Measurements from ENCODE around the gene XXYLT1. TPM values are rescaled to one million over a fixed set of nuclear protein-coding genes. Genes with fewer than 3 reads are reported as not detected.

XXYLT1 gene
- total and polyA plus RNA-seq, 2 of the 4 experiments (the other 2 are of a cell fraction), result 14.7 to 18.1 TPM

DNA sequence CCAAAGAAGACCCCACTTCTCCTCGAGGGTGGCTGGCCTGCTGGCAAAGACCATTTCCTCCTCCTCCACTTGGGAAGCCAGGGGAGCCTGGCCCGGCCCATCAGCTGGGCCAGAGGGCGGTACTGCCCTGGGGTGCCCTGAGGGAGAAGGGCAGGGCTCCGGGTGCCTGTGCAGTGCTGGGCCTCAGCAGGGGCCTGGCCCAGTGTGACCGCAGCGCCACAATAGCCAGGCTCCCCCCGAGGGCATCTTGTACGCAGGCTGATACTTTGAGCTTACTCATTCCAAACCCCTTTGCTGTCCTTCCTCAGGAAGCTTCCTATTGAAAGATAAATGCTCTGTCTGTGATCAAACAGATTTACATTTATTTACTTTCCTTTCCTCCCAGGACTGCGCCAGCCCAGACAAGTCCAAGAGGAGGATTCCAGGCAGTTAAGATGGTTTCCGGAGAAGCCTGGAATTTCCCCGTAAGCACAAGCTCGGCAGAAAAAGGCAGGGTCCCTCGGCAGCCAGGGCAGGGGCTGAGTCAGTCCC, 240.1 kb downstream of the XXYLT1 start:
- Histone ChIP-seq H3K36me3 (ENCODE audit: control insufficient read depth, insufficient read depth, low read length) (no peaks in the 10 kb centered on the region), H2BK5ac (ENCODE audit: low read depth, low read length, poor library complexity, severe bottlenecking) (no peak overlapping the region), H3K4me1 (ENCODE audit: control insufficient read depth, insufficient read depth, low read length) (peaks cover 6% of the 10 kb centered on the region; the same call in 1 of the 2 replicates), H3K9me1 (ENCODE audit: insufficient read depth, low read length) (peaks cover 3% of the 10 kb centered on the region; the same call in 1 of the 2 replicates), H3K9ac (ENCODE audit: low read depth, low read length) (no peak overlapping the region), H3K4me3 (ENCODE audit: insufficient read depth, low read depth, low read length) (no peak overlapping the region), H3K4ac (ENCODE audit: low read depth, low read length) (peak overlapping the region; percentile 22; the same call in 1 of the 2 replicates), H3K23ac (ENCODE audit: low read depth, low read length) (no peak overlapping the region), H4K5ac (ENCODE audit: low read depth, low read length) (peak overlapping the region; percentile 66; the same call in 1 of the 2 replicates), H2BK120ac (ENCODE audit: low read depth, low read length) (no peak overlapping the region; the same call in 1 of the 2 replicates), H2BK20ac (ENCODE audit: low read depth, low read length) (no peak overlapping the region), H3K9me3 (ENCODE audit: control insufficient read depth, insufficient read depth, low read length) (no peaks in the 10 kb centered on the region; the same call in 1 of the 2 replicates), H3K79me1 (ENCODE audit: low read depth in 1 of 2, low read length in 2 of 2) (no peaks in the 10 kb centered on the region), H4K20me1 (ENCODE audit: insufficient read depth, low read length) (no peaks in the 10 kb centered on the region), H2BK15ac (ENCODE audit: low read depth, low read length) (no peak overlapping the region; the same call in 2 of the 3 replicates), H3K4me2 (ENCODE audit: low read depth, low read length) (0 out of 2 replicates have a peak overlapping the region, but pooled peaks have one; percentile 28), H2AK9ac (replicated peaks; ENCODE audit: low read depth, low read length, poor library complexity) (no peak overlapping the region), H3K56ac (ENCODE audit: extremely low read depth, insufficient read depth, low read length) (no peak overlapping the region), H2AFZ (replicated peaks; ENCODE audit: low read length, poor library complexity) (peak overlapping the region; percentile 76), H2AK5ac (ENCODE audit: low read depth, low read length) (peak overlapping the region; percentile 40), H4K91ac (ENCODE audit: insufficient read depth, low read depth, low read length) (no peak overlapping the region), H3K27ac (ENCODE audit: insufficient read depth, low read length) (no peak overlapping the region), H3K27me3 (ENCODE audit: control insufficient read depth, insufficient read depth, low read length) (peaks cover 20% of the 10 kb centered on the region), H3K14ac (replicated peaks; ENCODE audit: low read depth, low read length) (no peak overlapping the region), H3K18ac (ENCODE audit: low read depth, low read length) (no peak overlapping the region; the same call in 1 of the 2 replicates), H4K8ac (ENCODE audit: low read depth in 2 of 2, low read length in 2 of 2) (peak overlapping the region in 1 of 2 experiments; percentile 74; a peak in 1 of 4 replicates)
- ATAC-seq (ENCODE audit: low read depth) (peak; percentile 37), DNase-seq (peak; percentile 28)
- dilution Hi-C loops (cut with HindIII; ENCODE audit: low sequenced_read_pairs, unreplicated experiment) (no loop called here), intact Hi-C loops (cut with micrococcal nuclease) (no loop called here), in situ Hi-C loops (cut with MboI; ENCODE audit: low sequenced_read_pairs) (no loop called here)
- BruUV-seq (replicated peaks), result no TSS peak
- 69% methylated on average over 5 of the region's 13 CpGs; no CpG with 5 or more reads in 1 of the 2 experiments for WGBS, 2 experiments (ENCODE audit: extremely low coverage in 2 of 2, insufficient read length in 1 of 2)
- TF ChIP-seq, protein P1, sequence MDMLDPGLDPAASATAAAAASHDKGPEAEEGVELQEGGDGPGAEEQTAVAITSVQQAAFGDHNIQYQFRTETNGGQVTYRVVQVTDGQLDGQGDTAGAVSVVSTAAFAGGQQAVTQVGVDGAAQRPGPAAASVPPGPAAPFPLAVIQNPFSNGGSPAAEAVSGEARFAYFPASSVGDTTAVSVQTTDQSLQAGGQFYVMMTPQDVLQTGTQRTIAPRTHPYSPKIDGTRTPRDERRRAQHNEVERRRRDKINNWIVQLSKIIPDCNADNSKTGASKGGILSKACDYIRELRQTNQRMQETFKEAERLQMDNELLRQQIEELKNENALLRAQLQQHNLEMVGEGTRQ (IDR thresholded peaks at IDR 0.05; ENCODE audit: low read depth, low read length), result no peak
- TF ChIP-seq SMC3 (IDR thresholded peaks at IDR 0.05; ENCODE audit: low read depth, low read length), result no peak
- TF ChIP-seq CHD1 (IDR thresholded peaks at IDR 0.05; ENCODE audit: low read depth, low read length), result no peak
- TF ChIP-seq BHLHE40 (IDR thresholded peaks at IDR 0.05; ENCODE audit: low read depth, low read length), result no peak
- no peak for TF ChIP-seq RAD21 (IDR thresholded peaks at IDR 0.05; ENCODE audit: low read length)
- TF ChIP-seq POLR2A (IDR thresholded peaks at IDR 0.05; ENCODE audit: low read depth, low read length), result no peak
- TF ChIP-seq, protein P2, sequence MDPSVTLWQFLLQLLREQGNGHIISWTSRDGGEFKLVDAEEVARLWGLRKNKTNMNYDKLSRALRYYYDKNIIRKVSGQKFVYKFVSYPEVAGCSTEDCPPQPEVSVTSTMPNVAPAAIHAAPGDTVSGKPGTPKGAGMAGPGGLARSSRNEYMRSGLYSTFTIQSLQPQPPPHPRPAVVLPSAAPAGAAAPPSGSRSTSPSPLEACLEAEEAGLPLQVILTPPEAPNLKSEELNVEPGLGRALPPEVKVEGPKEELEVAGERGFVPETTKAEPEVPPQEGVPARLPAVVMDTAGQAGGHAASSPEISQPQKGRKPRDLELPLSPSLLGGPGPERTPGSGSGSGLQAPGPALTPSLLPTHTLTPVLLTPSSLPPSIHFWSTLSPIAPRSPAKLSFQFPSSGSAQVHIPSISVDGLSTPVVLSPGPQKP (IDR thresholded peaks at IDR 0.05; ENCODE audit: borderline replicate concordance, low read depth, low read length), result no peak
- TF ChIP-seq, protein P3, sequence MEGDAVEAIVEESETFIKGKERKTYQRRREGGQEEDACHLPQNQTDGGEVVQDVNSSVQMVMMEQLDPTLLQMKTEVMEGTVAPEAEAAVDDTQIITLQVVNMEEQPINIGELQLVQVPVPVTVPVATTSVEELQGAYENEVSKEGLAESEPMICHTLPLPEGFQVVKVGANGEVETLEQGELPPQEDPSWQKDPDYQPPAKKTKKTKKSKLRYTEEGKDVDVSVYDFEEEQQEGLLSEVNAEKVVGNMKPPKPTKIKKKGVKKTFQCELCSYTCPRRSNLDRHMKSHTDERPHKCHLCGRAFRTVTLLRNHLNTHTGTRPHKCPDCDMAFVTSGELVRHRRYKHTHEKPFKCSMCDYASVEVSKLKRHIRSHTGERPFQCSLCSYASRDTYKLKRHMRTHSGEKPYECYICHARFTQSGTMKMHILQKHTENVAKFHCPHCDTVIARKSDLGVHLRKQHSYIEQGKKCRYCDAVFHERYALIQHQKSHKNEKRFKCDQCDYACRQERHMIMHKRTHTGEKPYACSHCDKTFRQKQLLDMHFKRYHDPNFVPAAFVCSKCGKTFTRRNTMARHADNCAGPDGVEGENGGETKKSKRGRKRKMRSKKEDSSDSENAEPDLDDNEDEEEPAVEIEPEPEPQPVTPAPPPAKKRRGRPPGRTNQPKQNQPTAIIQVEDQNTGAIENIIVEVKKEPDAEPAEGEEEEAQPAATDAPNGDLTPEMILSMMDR (conservative IDR thresholded peaks at IDR 0.05; ENCODE audit: low read depth, low read length), result no peak
- POLR2A ChIA-PET (ENCODE audit: unreplicated experiment), result interaction anchor here (0.5 to 0.6 kb wide), 2 partner anchors 227 to 485 kb away, joined by 3 read pairs; no protein-coding TSS in a partner anchor
- CTCF ChIA-PET, result interaction anchor here (0.8 to 1.6 kb wide), 2 partner anchors 11 to 18 kb away, joined by 3 to 4 read pairs; no protein-coding TSS in a partner anchor

Data from IMR-90 (cell line).